Endothelial cell (in vitro differentiated cells): Measurements from ENCODE around the gene INPPL1. TPM values are rescaled to one million over a fixed set of nuclear protein-coding genes. Genes with fewer than 3 reads are reported as not detected.

Experiments used
- DNase-seq: peaks from one replicate; pipeline ENCODE4 v3.0.0; 2021; ENCODE audit warnings: low spot score
- H3K27ac Mint-ChIP-seq: one replicate; pipeline ENCODE4 v1.8.0; 2021; ENCODE audit warnings: mixed read lengths, inconsistent platforms; ENCODE audit not compliant: unreplicated experiment
- H3K27me3 Mint-ChIP-seq: one replicate; pipeline ENCODE4 v1.8.0; 2021; ENCODE audit warnings: mild to moderate bottlenecking, moderate library complexity, mixed read lengths, inconsistent platforms; ENCODE audit not compliant: unreplicated experiment
- H3K36me3 Mint-ChIP-seq: one replicate; pipeline ENCODE4 v1.8.0; 2021; ENCODE audit warnings: mild to moderate bottlenecking, low read depth, mixed read lengths, inconsistent platforms; ENCODE audit not compliant: unreplicated experiment
- H3K4me1 Mint-ChIP-seq: one replicate; pipeline ENCODE4 v1.8.0; 2021; ENCODE audit warnings: mild to moderate bottlenecking, mixed read lengths, inconsistent platforms; ENCODE audit not compliant: unreplicated experiment
- H3K4me3 Mint-ChIP-seq: one replicate; pipeline ENCODE4 v1.8.0; 2021; ENCODE audit warnings: mild to moderate bottlenecking, mixed read lengths, inconsistent platforms; ENCODE audit not compliant: unreplicated experiment
- H3K9me3 Mint-ChIP-seq: one replicate; pipeline ENCODE4 v1.8.0; 2021; ENCODE audit warnings: mixed read lengths, inconsistent platforms; ENCODE audit not compliant: unreplicated experiment
- total RNA-seq: library from RNA; stranded (reverse); fragmentation: NEBNext Ultra II Directional; extraction: Animal tissue kit (Norgen Biotek cat#: 25700); gene quantifications from one replicate; pipeline ENCODE4 v1.2.1, GENCODE V29; 2021; ENCODE audit not compliant: unreplicated experiment
- TF ChIP-seq, protein P1 (sequence below): fragments of 200-600 bp; sonication (generic); IDR thresholded peaks from one replicate; pipeline ENCODE4 v1.5.0; 2021; ENCODE audit warnings: antibody characterized with exemption; ENCODE audit not compliant: unreplicated experiment

Gene INPPL1
- total RNA-seq, 1 donor from 2014 or later = 168 TPM

DNA sequence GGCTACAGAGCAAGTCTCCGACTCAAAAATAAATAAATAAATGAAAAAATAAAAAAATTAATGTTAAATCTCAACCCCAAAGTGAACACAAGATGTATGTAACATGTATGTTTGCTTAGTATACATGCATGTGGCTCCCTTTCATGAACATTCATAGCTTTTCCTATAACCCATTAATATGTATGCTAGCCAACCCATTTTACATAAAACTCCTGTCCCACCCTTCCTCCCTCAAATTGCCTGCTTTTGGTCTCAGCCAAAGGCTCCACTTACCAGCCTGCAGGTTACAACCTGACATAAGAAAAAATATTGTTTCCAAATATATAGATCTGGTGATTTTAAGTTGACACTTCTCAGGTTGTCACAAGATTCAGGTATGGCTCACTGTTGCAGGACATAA, 36.3 kb upstream of the INPPL1 start:
- Mint-ChIP-seq H3K4me1 (peaks cover 3% of the 10 kb centered on the region), H3K36me3 (no peaks in the 10 kb centered on the region), H3K4me3 (no peak overlapping the region), H3K9me3 (no peaks in the 10 kb centered on the region), H3K27me3 (peaks cover 4% of the 10 kb centered on the region), H3K27ac (no peak overlapping the region)
- TF ChIP-seq, protein P1, sequence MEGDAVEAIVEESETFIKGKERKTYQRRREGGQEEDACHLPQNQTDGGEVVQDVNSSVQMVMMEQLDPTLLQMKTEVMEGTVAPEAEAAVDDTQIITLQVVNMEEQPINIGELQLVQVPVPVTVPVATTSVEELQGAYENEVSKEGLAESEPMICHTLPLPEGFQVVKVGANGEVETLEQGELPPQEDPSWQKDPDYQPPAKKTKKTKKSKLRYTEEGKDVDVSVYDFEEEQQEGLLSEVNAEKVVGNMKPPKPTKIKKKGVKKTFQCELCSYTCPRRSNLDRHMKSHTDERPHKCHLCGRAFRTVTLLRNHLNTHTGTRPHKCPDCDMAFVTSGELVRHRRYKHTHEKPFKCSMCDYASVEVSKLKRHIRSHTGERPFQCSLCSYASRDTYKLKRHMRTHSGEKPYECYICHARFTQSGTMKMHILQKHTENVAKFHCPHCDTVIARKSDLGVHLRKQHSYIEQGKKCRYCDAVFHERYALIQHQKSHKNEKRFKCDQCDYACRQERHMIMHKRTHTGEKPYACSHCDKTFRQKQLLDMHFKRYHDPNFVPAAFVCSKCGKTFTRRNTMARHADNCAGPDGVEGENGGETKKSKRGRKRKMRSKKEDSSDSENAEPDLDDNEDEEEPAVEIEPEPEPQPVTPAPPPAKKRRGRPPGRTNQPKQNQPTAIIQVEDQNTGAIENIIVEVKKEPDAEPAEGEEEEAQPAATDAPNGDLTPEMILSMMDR = no peak
- no peak for DNase-seq

DNA sequence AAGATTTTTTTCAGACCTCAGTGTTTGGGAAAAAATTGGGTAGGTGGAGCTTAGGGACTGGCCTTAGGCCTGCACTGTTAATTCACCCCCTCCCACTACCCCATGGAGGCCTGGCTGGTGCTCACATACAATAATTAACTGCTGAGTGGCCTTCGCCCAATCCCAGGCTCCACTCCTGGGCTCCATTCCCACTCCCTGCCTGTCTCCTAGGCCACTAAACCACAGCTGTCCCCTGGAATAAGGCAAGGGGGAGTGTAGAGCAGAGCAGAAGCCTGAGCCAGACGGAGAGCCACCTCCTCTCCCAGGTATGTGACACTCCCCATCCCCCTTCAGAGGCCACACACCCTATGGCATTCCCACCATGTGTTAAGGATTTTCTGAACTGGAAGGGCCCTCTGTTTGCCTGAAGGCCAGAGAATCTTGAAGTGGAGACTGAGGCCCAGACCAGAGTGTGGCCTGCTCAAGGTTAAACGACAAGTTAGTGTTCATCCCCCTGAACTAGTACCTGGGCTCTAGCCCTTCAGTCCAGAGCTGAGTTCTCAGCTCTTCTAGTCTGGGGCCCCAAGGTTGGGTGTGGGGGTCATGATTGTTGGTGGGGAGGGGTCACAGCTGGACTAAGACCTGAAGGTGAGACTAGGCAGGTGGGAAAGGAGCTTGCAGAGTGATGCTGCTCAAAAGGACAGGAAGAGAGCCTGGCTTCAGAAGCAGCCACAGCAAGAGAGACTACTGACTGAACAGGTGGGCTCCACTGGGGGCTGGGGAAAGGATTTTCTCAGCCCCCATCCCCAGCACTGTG, 34.9 kb upstream of the INPPL1 start:
- H3K4me1 Mint-ChIP-seq = peaks cover 3% of the 10 kb centered on the region
- H3K27me3 Mint-ChIP-seq = peaks cover 4% of the 10 kb centered on the region
- no peak overlapping the region for H3K4me3 Mint-ChIP-seq
- TF ChIP-seq, protein P1 = no peak
- no peak overlapping the region for H3K27ac Mint-ChIP-seq
- no peak for DNase-seq
- no peaks in the 10 kb centered on the region for H3K9me3 Mint-ChIP-seq
- no peaks in the 10 kb centered on the region for H3K36me3 Mint-ChIP-seq

DNA sequence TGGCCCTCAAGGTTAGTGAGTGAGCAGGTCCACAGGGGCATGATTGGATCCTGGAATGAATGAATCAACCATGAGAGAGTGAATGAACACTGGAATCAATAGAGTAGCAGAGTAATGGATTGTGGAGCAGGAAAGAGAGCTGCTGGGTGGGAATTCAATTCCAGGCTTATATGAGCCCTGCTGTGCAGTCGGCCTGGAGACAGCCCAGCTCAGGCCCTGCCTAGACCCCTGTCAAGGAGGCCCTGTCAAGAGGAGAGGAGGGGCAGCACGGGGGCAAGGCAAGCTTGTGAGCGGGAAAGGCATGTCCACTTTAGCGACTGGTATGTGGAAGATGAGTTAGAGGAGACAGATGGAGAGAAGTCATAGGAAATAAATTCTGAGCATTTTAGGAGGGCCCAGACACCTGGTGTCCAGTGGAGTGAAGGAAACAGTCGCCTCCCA, 33.9 kb upstream of the INPPL1 start:
- H3K4me1 Mint-ChIP-seq = peaks cover 3% of the 10 kb centered on the region
- H3K27ac Mint-ChIP-seq = no peak overlapping the region
- no peak for DNase-seq
- TF ChIP-seq, protein P1 = no peak
- no peaks in the 10 kb centered on the region for H3K36me3 Mint-ChIP-seq
- H3K9me3 Mint-ChIP-seq = no peaks in the 10 kb centered on the region
- H3K27me3 Mint-ChIP-seq = peaks cover 4% of the 10 kb centered on the region
- no peak overlapping the region for H3K4me3 Mint-ChIP-seq

DNA sequence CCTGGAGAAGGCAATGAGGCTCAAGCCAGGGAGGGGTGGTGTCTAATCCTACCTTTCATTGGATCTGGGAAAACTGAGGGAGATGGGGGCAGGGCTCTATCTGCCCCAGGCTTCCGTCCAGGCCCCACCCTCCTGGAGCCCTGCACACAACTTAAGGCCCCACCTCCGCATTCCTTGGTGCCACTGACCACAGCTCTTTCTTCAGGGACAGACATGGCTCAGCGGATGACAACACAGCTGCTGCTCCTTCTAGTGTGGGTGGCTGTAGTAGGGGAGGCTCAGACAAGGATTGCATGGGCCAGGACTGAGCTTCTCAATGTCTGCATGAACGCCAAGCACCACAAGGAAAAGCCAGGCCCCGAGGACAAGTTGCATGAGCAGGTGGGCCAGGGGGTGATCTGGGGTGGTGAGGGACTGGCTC, 32.6 kb upstream of the INPPL1 start, which contains the start of gene FOLR1:
TSS of gene FOLR1 (plus strand) at position 180 of the 421 bp plus-strand sequence. CDS start at position 214, 34 bp downstream.
- no peak within 1 kb of the TSS for H3K27ac Mint-ChIP-seq

More for the DNA sequence above, 32.6 kb upstream of the INPPL1 start, which contains the start of gene FOLR1:
- Mint-ChIP-seq H3K4me1 (peaks cover 3% of the 10 kb centered on the region), H3K9me3 (no peaks in the 10 kb centered on the region), H3K4me3 (no peak within 1 kb of the TSS), H3K27me3 (peaks cover 4% of the 10 kb centered on the region), H3K36me3 (no peaks in the 10 kb centered on the region)
- DNase-seq = no peak
- TF ChIP-seq, protein P1 = no peak
